Inferior parietal cortex (tissue), 1 donor: ENCODE results near the gene MGP.

Experiments used
- DNase-seq: peaks from one replicate; pipeline ENCODE4 v3.0.0-alpha.2; 2016; ENCODE audit errors: extremely low spot score

Gene MGP

GRCh38 chr12:14903386-14904098, 17.9 kb upstream of the MGP start:
- no peak for DNase-seq

GRCh38 chr12:14902465-14902864, 16.8 kb upstream of the MGP start:
- DNase-seq: no peak

- no peak for DNase-seq
Measured at GRCh38 chr12:14901228-14901562, 15.5 kb upstream of the MGP start.

- no peak for DNase-seq
Measured at GRCh38 chr12:14900521-14901227, 15.0 kb upstream of the MGP start.

- DNase-seq: peak; percentile 53
Measured at GRCh38 chr12:14896521-14897169, 11.0 kb upstream of the MGP start.

GRCh38 chr12:14893506-14894250, 8.0 kb upstream of the MGP start:
- no peak for DNase-seq

GRCh38 chr12:14892726-14893505, 7.3 kb upstream of the MGP start:
- no peak for DNase-seq

GRCh38 chr12:14890701-14891100, 5.0 kb upstream of the MGP start:
- no peak for DNase-seq

GRCh38 chr12:14886271-14886670, 617 bp upstream of the MGP start:
- DNase-seq: no peak

GRCh38 chr12:14884458-14884878, 1.2 kb downstream of the MGP start:
- DNase-seq: peak; percentile 60

- peak; percentile 37 for DNase-seq
Measured at GRCh38 chr12:14883686-14884085, 2.0 kb downstream of the MGP start.

GRCh38 chr12:14880890-14881453, 4.7 kb downstream of the MGP start:
- no peak for DNase-seq

- DNase-seq: no peak
Measured at GRCh38 chr12:14879222-14879933, 6.3 kb downstream of the MGP start.

- no peak for DNase-seq
Measured at GRCh38 chr12:14878488-14878887, 7.2 kb downstream of the MGP start.

GRCh38 chr12:14876833-14877232, 8.8 kb downstream of the MGP start:
- no peak for DNase-seq

GRCh38 chr12:14874882-14875281, 10.8 kb downstream of the MGP start:
- no peak for DNase-seq

- DNase-seq: no peak
Measured at GRCh38 chr12:14873440-14874185, 12.0 kb downstream of the MGP start.

- no peak for DNase-seq
Measured at GRCh38 chr12:14871886-14872285, 13.8 kb downstream of the MGP start.

- DNase-seq: no peak
Measured at GRCh38 chr12:14871247-14871646, 14.4 kb downstream of the MGP start.
